ENCODE data around the gene CBARP. TPM values are rescaled to one million over a fixed set of nuclear protein-coding genes. Genes with fewer than 3 reads are reported as not detected.

The CBARP gene
- total RNA-seq, 6 donors from 2014 or later = 0.30 to 1.8 (median 1.0) TPM; not detected in 2

- ATAC-seq (ENCODE audit: low FRiP score in 2 of 2) = no peak
- Histone ChIP-seq H3K27ac (peak overlapping the region in 1 of 4 donors; percentile 35), H3K27me3 (no peaks in the 10 kb centered on the region), H3K4me1 (peaks cover 0 to 11% (median 5%) of the 10 kb centered on the region in 4 donors), H3K4me3 (no peak overlapping the region), H3K36me3 (peaks cover 11 to 86% (median 68%) of the 10 kb centered on the region in 4 donors), H3K9me3 (no peaks in the 10 kb centered on the region)
- TF ChIP-seq CTCF (IDR thresholded peaks at IDR 0.05) (peak in 3 of 6 experiments; percentile 11 to 42 (median 28)), POLR2A (IDR thresholded peaks at IDR 0.05) (no peak)
- 75 to 87% methylated on average over 4 to 42 of the region's 48 CpGs for WGBS, 2 donors
- peak in 1 of 2 donors; percentile 80 for DNase-seq
Measured at GRCh38 chr19:1223018-1223855, 14.6 kb downstream of the CBARP start.

GRCh38 chr19:1222394-1222793 lies 15.4 kb downstream of the CBARP start:
- peaks cover 11 to 78% (median 60%) of the 10 kb centered on the region in 4 donors for H3K36me3 ChIP-seq
- 100% methylated on average over 1 of the region's 14 CpGs; no CpG with 5 or more reads in 1 of the 2 donors for WGBS, 2 donors
- no peaks in the 10 kb centered on the region for H3K27me3 ChIP-seq
- no peak for TF ChIP-seq POLR2A (IDR thresholded peaks at IDR 0.05)
- no peak for TF ChIP-seq EP300 (IDR thresholded peaks at IDR 0.05)
- no peak for TF ChIP-seq CTCF (IDR thresholded peaks at IDR 0.05)
- no peak for TF ChIP-seq POLR2AphosphoS5 (IDR thresholded peaks at IDR 0.05)
- no peak overlapping the region for H3K4me3 ChIP-seq
- DNase-seq (peak in 1 of 2 donors; percentile 64), ATAC-seq (ENCODE audit: low FRiP score in 2 of 2) (no peak)
- peaks cover 0 to 19% (median 5%) of the 10 kb centered on the region in 4 donors for H3K4me1 ChIP-seq
- no peaks in the 10 kb centered on the region for H3K9me3 ChIP-seq
- H3K27ac ChIP-seq = no peak overlapping the region

GRCh38 chr19:1221904-1222255 lies 15.9 kb downstream of the CBARP start:
- Histone ChIP-seq H3K4me1 (peaks cover 0 to 24% (median 6%) of the 10 kb centered on the region in 4 donors), H3K9me3 (no peaks in the 10 kb centered on the region), H3K27me3 (no peaks in the 10 kb centered on the region), H3K27ac (peak overlapping the region in 2 of 4 donors; percentile 9 to 15), H3K36me3 (peaks cover 11 to 73% (median 55%) of the 10 kb centered on the region in 4 donors), H3K4me3 (no peak overlapping the region)
- TF ChIP-seq EP300 (IDR thresholded peaks at IDR 0.05) (no peak), CTCF (IDR thresholded peaks at IDR 0.05) (no peak), POLR2A (IDR thresholded peaks at IDR 0.05) (no peak)
- DNase-seq (peak in 1 of 2 donors; percentile 80), ATAC-seq (ENCODE audit: low FRiP score in 2 of 2) (no peak)
- 97 to 100% methylated on average over 2 to 22 of the region's 22 CpGs for WGBS, 2 donors

GRCh38 chr19:1220976-1221903 lies 16.6 kb downstream of the CBARP start:
- peak; percentile 48 to 87 for DNase-seq
- peaks cover 11 to 66% (median 48%) of the 10 kb centered on the region in 4 donors for H3K36me3 ChIP-seq

More at GRCh38 chr19:1220976-1221903, 16.6 kb downstream of the CBARP start:
- TF ChIP-seq CTCF (IDR thresholded peaks at IDR 0.05) (peak; percentile 50 to 80 (median 72)), POLR2A (IDR thresholded peaks at IDR 0.05) (no peak)
- peak overlapping the region in 2 of 4 donors; percentile 9 to 15 for H3K27ac ChIP-seq
- no peak overlapping the region for H3K4me3 ChIP-seq
- ATAC-seq (ENCODE audit: low FRiP score in 2 of 2) = peak in 1 of 2 donors; percentile 72
- H3K4me1 ChIP-seq = peaks cover under 1 to 29% (median 9%) of the 10 kb centered on the region in 4 donors
- 76% methylated on average over 38 of the region's 38 CpGs; no CpG with 5 or more reads in 1 of the 2 donors for WGBS, 2 donors
- no peaks in the 10 kb centered on the region for H3K9me3 ChIP-seq
- no peaks in the 10 kb centered on the region for H3K27me3 ChIP-seq

Measured in upper lobe of left lung (tissue), 6 donors.